Hematopoietic multipotent progenitor cell treated with erythropoietin and hydrocortisone succinate and interleukin-3 and kit ligand, for 15 days (in vitro differentiated cells): Measurements from ENCODE around the gene C22orf39.
A peak's percentile ranks its signal among the peaks of the same experiment; 100 is the strongest.
"Not testable (repeated sequence)": the region's sequence is repeated elsewhere in the genome, so short reads cannot be mapped to it uniquely, and the experiment has no call there.

Source experiments
- DNase-seq: peaks from one replicate; pipeline ENCODE4 v3.0.0-alpha.2; 2015; ENCODE audit warnings: low spot score

Gene C22orf39

DNA sequence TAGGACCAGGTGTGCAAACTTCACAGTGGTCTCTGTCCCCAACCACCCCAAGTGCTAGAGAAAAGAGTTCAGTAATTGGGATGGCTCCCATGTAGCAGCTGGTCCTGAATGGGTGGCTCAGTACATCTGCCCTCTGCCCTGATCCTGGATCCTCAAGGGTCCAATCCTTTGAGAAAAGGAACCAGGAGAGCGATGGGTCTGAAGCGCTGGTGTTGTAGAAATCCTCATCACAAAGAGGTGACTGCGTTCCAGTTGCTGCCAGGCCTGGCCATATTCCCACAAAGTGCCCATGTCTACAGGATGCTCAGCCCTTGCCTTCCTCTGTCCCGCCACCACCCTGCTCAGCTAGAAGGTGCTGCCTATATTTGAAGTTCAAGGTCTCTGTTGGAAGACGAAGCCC is 6.2 kb upstream of the C22orf39 start:
- no peak for DNase-seq

DNA sequence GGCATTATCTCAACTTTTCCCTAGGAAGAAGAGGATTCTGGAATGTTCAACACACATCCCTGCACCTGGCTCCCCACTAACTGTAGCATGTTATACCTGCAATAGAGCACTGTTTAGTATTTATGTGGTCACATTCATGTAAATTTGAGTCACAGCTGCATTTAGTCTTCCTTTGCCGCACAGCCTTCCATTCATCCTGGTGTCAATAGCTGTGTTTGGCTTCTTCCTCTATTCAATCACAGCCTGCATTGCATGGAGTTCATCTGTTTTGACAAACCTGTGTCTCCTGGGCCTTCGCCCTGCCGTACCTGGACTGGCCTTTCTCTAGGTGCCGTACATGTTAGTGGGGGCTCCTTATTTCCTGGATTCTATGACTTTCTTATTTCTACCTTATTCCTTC is 4.1 kb upstream of the C22orf39 start:
- DNase-seq = no peak

DNA sequence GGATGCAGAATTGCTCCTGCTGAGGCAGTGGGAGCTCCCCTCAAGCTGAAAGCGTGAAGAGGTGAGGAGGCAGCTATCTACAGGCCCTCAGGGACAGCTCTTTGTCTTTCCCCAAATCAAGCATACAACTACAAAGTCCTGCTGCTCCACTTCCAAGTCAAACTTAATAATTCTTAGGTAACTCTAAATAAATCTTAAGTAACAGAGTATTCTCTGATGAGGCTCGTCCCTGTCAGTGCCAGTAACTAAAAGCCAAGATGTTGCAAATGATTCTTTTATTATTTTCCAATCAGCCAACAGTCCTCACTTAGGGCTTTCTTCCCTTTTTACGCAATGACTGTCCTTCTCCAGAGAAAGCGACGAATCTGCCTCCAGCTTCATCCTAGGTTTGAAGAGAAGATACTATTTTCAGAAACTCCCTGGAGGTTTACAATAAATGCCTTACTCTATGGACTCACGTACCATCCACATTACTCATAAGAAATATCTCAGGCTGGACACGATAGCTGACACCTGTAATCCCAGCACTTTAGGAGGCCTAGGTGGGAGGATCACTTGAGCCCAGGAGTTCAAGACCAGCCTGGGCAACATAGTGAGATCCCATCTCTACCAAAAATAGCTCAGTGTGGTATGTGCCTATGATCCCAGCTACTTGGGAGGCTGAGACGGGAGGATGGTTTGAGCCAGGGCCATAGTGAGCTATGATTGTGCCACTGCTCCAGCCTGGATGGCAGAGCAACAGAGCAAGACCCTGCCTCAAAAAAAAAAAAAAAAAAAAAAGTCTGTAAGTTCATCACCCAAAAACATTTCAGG is 3.1 kb upstream of the C22orf39 start:
- DNase-seq = no peak

DNA sequence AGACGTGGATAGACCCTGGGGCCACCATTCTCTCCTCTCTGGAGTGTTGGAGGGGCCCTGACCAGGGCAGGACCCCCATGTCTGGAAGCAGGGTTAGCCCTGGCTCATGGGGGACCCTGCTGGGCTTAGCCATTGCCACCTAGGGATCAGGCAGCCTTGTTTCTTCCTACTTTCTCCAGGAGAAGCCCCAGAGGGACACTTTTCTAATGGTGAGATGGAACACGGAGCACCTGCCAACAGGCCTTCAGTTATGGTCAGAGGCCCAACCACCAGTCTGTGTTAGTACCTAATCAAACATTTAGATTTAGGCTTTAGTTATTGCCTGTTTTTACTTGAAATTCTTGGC is 1.9 kb upstream of the C22orf39 start:
- no peak for DNase-seq

DNA sequence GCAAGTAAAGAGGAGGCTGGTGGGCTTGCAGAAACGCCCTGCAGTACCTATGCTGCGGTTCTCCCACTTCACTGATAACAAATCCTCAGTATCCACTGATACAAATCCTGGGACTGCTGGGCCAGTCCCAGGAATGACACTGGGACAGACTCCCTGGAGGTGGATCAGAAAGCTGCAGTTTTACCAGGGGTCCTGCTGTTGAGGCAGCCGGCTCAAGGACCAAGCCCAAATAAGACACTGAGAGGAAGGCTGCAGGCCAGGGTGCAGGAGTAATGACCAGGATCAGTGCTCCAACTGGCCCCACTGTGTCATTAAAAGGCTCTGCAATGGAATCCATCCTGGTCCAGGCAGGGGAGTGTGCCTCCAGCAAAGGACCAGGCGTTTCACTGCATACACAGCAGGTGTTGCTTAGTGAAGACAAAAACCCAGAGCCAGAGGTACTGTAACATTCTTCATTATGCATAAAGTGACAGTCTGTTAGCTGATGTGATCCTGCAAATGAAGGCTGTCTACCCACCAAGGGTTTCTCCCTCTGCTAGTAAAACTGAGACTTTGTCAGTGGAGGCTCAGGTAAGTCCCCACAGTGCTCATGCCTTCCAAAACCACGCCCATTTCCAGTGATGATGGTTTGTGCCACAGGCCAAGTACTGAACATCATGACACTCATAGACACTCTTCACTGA is 1.4 kb upstream of the C22orf39 start:
- no peak for DNase-seq

DNA sequence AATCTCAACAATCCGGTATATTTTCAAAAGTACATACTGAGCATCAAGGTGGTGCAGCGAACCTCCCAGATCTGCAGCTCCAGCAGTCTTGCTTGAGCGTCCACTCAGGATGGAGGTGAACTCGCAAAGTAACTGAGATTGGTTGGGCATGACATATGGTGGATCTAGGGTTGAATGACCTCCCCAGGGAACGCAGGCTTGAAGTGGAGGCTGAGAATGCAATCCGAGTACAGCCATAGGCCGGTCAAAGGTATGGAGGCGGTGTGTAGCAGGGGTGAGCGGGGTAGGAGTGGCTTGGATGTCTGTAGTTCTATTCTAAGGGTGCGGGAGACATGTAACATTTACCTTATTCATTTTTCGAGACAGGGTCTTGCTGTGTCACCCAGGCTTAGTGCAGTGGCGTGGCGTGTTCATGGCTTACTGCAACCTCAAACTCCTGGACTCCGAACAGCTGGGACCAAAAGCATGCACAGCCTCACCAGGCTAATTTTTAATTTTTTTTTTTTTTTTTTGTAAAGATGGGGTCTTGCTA is 631 bp upstream of the C22orf39 start:
- DNase-seq = no peak

DNA sequence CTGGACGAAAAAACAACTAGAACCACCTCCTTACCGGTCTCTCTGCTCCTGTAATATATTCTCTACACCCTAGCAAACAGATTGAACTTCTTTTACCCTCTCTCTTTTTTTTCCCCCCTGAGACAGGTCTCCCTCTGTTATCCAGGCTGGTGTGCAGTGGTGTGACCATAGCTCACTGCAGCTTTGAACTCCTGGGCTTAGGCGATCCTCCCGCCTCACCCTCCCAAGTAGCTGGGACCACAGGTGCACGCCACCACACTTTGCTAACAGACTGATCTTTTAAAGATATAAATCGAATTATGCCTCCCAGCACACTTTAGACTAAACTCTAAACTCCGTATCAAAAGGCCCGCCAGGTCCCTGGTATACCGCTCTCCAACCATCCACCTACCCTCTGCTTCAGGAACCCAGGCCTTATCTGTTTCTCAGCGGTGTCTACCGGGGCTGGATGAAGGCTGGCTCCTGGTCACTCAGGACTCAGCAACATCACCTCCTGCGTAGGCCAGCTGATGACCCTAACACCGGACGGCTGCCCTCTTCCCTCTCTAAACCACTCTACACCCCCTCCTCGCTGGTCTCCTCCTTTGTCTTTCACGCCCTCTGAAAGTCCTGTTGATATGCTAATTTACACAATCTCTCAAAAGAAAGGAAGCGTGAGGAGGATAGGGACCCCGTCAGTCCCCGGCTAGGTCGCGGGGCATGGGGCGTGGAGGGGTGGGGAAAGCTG is 745 bp downstream of the C22orf39 start:
- DNase-seq = no peak

DNA sequence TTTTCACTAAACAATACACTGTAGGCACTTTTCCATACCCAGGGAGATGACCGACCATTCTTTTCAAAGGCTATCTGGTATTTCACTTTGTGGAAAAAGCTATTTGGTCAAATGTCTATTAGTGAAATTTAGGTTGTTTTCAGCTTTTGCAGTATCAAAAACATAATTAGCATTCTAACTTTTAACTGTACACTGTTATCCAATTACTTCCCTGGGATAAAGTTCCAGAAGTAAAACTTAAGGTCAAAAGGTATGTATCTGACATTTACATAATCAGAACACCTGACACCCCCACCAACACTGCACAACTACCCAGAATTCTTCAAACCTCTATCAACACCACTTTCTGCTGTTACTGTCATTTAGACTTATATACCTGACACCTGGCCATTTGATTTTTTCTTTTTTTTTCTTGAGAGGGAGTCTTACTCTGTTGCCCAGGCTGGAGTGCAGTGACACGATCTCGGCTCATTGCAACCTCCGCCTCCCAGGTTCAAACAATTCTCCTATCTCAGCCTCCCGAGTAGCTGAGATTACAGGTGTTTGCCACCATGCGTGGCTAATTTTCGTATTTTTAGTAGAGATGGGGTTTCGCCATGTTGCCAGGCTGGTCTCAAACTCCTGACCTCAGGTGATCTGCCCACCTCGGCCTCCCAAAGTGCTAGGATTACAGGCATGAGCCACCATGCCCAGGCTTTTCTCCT is 2.1 kb downstream of the C22orf39 start:
- not testable (repeated sequence) for DNase-seq

DNA sequence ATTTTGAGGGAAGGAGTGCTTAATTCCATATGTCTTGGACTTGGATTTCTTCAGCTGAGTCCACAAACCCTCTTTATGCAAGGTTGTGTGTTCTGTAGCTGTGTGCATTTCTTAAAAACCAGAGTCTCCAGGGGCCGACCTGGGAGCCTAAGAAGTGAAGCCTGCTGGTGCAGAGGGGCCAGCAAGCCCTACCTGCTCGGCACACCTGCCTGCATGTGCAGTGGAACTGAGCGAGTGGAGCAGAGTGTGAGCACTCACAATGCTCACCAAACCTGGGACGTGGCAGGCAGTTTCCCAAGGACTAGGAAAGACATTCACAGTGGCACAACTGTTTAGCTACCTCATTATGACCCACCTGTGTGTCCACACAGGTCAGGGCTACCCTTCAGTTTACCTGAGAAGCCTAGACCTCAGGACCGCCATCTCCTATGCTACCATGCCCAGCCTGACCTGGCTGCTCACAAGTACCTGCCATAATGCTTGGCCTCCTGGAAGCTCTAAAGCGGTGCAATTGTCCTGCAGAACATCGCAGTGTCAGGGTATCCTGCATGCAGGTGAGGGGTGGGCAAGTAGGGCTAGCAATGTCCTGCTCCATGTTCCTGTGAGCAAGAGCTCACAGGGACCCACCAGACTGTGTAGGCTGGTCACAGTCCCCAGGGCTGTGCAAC is 3.8 kb downstream of the C22orf39 start:
- DNase-seq = no peak

DNA sequence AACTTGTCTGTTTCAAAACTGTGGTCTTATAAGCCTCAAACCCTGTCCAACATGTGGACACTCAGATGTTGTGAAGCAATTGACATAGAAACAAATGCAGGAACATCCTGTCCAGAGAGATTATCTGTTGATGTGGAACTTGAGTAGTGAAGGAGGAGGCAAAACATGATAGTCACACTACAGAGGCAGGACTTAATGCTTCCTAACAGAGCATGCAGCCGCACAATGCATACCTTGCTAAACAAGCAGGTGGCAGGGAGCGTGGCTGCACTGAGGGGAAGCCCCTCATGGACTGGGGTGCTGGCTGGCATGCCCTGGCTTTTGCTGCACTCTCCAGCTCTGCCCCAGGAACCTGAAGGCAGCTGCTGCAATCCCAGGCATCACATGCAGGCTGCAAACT is 5.3 kb downstream of the C22orf39 start:
- no peak for DNase-seq

DNA sequence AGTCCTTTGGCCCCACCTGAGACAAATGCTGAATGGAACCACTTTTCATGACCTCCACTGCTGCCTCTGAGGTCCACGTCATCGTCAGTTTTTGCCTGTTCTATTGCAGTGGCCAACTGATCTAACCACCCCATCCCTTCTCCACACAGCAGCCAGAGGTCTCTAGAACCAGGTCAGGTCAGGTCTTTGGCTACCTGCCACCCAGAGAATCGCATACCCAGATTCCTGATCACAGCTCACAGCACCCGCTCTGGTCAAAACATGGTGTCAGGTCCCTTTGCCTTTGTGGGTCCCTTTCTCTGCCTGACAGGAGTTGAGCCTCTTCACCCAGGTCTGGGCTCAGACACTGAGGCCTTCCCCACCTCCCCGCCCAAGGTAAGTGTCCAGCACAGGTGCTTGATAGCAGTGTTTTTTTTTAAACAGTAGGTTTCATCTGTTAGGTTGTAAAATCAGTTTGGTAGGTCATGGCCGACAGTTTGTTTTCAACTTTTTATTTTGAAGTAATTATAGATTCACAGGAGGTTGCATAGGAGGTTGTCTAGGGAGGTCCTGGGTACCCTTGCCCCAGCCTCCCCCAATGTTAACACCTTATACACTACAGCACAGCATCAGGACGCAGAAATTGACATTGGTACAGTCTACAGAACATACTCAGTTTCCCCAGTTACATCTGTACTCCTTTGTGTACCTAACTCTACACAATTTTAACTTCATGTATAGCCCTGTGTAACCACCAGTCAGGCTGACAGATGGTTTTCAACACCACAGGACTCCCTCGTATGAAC is 6.9 kb downstream of the C22orf39 start:
- DNase-seq = no peak

DNA sequence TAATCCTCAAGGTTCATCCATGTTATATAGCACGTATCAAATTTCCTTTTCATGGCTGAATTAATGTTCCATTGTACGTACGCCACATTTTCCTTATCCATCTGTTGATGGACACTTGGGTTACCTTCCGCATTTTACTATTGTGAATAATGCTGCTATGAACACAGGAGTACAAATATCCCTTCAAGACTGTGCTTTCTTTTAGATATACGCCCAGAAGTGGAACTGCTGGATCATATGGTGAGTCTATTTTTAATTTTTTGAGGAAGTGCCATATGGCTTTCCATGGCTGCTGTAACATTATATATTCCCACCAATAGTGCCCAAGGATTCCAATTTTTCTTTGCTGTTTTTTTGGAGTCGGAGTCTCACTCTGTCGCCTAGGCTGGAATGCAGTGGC is 9.2 kb downstream of the C22orf39 start:
- no peak for DNase-seq

DNA sequence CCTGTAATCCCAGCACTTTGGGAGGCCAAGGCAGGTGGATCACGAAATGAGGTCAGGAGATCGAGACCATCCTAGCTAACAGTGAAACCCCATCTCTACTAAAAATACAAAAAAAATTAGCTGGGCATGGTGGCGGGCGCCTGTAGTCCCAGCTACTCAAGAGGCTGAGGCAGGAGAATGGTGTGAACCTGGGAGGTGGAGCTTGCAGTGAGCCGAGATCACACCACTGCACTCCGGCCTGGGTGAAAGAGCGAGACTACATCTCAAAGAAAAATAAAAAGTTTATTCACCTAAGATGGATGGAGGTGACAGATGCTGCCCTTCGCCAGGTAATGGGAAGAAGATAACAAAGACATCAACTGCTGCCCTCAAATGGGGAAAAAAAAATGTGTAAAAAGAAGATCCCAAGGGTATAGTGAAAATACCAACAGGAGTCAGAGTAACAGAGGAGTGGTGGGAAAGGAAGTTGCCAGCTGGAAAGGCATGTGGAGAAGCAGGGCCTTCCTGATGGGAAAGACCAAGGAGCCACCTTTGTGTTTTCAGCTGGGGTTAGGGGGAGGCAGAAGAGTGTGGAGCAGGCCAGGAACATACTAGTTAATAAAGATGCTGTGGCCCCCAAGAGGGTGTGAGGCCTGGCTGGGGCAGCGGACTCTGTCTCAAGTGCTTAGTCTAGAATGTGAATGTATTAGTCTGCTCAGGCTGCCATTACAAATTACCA is 10.9 kb downstream of the C22orf39 start:
- not testable (repeated sequence) for DNase-seq

DNA sequence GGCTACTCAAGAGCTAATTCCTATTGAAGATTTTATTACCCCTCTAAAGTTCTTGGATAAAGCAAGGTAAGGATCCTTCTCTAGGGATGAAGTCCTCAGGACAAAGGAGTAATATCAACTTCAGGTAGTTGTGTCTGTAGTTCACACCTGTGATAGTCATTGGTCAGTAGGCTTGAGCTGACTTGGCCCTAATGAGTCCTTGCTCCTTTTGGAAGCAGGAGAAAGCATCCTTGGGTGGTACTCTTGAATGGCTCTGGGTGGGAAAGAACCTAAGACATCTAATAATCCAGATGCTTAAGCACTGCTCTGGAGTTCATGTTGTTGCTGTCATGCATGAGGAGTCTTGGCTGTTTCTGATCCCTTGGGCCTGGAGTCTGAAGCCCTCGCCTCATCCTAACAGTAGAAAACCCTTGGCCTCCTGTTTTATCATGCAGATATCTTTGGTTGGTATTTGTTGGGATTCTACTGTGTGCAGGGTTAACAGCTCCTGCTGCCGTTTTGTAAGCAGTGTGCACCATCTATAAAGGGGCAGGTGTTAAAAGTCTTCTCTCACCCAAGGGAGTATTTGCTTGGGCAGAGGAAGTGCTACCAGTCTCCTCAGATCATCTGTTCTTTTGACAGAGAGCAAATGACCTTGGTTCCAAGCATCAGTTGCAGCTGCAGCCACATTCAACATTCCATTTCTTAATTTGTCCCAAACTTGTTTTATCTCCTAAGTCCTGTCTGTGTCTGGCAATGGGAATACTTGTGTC is 12.5 kb downstream of the C22orf39 start:
- no peak for DNase-seq

DNA sequence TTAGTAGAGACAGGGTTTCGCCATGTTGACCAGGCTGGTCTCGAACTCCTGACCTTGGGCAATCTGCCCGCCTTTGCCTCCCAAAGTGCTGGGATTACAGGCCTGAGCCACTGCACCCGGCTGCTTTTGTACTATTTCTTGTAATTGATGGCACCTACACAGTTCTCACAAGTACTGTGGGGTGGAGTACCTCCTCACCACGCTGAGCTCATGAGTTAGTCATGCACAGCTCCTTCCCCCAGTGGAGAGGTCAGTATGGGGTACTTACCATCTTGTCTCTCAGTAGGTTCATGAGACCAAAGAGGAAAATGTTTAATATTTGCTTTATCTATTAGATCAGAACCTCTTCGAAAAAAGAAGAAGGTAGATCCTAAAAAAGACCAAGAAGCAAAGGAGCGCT is 13.1 kb downstream of the C22orf39 start:
- DNase-seq = no peak

DNA sequence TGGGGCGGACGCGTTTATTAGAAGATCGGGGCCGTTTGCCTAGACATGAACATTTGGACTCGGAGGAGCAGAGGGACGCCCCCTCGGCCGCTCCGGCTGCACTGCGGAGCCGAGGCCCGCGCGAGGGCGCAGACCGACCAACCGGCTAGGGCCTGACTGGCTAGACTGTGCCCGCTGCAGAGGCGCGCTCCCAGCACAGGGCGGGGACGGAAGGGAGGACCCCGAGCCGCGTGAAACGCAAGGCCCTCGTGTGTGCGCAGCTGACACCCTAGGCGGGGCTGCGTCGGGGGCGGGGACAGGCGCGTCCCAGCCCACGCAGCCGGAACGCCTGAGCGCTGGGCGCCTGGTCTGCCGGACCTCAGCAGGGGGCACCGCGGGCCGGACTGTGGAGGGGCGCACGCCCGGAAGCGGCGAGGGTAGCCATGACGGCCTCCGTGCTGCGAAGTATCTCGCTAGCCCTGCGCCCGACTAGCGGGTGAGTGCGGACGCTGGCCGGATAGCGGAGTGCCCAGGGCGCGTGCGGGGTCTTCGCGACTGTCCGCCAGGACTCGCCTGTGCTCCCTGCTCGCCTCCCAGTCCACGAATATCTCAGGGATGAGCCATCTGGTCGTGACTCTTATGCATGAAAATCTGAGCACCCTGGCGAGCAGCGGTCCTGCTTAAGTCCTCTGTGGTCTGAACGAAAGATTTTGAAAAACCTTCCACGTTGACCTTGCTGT is 15.2 kb downstream of the C22orf39 start, which contains the start of gene MRPL40:
Gene MRPL40, plus strand, starts transcription at position 413 of the 719 bp plus-strand sequence. Its CDS starts 10 bp downstream, at position 423.
- DNase-seq = peak; percentile 90

DNA sequence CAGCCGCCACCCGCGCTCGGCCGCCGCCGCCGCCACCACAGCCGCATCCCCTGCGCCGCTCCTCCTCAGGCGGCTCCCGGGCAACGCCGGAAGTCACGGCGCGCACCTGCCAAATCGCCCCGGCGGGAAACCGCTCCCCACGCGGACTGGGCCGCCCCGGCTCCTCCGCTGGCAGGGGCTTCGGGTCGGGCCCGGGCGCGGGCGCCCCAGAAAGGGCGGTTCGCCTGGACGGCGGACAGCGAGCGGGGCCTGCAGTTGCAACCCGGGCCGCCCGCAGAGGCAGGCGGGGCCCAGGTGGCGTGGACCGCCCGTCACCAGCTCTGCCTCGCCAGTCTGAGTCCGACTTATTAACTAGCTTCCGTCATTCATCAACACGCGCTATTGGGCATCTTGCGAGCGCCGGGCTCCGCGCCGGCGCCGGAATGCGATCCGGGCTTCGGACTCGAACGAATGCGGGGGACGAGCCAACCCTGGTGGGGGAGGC is 15.8 kb downstream of the C22orf39 start, which contains the start of gene HIRA:
Gene HIRA, minus strand, starts transcription at position 85 of the 484 bp plus-strand sequence. CDS start 257 bp downstream, outside the sequence.
- DNase-seq = peak; percentile 78

DNA sequence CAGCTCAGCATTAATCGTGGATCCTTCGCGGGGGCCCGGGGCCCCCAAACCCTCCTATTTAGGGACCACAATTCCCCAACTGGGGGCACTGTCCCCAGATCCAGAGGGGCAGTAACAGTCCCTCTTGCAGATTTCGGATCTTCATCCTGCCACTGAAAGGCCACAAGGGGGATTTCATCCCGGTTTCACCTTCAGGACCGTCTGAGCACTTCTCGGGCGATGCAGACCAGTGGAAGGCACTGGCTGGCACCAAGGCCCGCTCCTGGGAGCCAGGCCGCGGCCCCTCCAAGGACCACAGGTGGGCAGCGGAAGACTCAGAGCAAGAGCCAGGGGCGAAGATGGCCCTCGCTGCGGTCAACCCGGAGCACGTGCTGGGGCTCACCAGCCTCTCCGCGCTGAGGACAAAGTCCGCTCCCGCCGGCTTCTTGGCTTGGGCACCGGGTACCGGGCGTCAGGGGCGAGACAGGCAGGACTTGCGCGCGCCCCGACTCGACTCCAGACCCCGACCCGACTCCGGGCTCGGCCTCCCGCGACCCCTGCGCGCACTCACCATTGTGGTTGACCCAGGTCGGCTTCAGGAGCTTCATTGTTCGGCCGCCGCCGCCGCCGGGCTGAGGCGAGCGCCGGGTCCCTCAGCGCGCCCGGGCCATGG is 16.5 kb downstream of the C22orf39 start:
- peak; percentile 44 for DNase-seq
